NCI-H510A treated with DMSO at 0.1 percent for 48 hours (cell line): ENCODE data around the gene CPD.

Experiments used
- DNase-seq: peaks from one replicate; lab custom pipeline; 2025; lab: John Stamatoyannopoulos, UW

CPD gene

GRCh38 chr17:30505868-30506417, 127.2 kb downstream of the CPD start:
- no peak for DNase-seq

- no peak for DNase-seq
These were observed 127.8 kb downstream of the CPD start for GRCh38 chr17:30506481-30506880.

- no peak for DNase-seq
These were observed 134.6 kb downstream of the CPD start for GRCh38 chr17:30513346-30513745.

GRCh38 chr17:30514895-30515596, 136.3 kb downstream of the CPD start:
- no peak for DNase-seq

- no peak for DNase-seq
These were observed 139.1 kb downstream of the CPD start for GRCh38 chr17:30517786-30518185.

GRCh38 chr17:30519166-30519565, 140.4 kb downstream of the CPD start:
- DNase-seq: no peak
